Measurements from ENCODE around the gene CDC14A. TPM values are rescaled to one million over a fixed set of nuclear protein-coding genes. Genes with fewer than 3 reads are reported as not detected.

The CDC14A gene
- total RNA-seq, 1 donor from 2014 or later = 21.4 TPM

DNA sequence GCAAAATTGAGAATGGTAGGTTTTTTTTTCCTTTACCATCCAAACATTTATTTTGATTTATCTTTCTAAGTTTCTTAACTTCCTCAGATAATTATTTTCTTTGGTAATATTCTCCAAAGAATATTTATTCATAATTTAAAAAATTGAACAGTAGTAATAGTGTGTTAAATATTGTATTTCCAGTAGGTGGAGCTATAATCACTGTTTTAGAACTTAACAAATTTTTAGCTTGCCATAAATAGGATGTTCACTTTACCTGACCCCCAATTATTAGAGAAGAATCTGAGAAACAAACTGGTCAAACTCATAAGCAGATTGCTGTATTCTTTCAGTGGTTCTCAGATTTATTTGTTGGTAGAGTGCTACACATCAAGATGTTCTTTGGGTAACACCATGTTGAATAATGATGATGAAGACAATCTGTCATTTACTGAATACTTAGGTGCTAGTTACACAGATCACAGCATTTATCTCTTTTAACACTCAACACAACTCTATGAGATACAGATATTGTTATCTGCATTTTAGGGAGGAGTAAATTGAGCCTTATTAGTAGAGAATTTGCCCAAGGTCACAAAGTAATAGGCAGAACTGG lies 103.3 kb downstream of the CDC14A start:
- Mint-ChIP-seq H3K9me3 (no peaks in the 10 kb centered on the region), H3K27me3 (ENCODE audit: low read depth) (no peaks in the 10 kb centered on the region), H3K4me1 (peaks cover 12% of the 10 kb centered on the region), H3K4me3 (no peak overlapping the region), H3K36me3 (peaks cover 7% of the 10 kb centered on the region), H3K27ac (no peak overlapping the region)
- DNase-seq (ENCODE audit: low spot score in 2 of 2, unreplicated experiment in 2 of 2) = no peak
- TF ChIP-seq, protein P1, sequence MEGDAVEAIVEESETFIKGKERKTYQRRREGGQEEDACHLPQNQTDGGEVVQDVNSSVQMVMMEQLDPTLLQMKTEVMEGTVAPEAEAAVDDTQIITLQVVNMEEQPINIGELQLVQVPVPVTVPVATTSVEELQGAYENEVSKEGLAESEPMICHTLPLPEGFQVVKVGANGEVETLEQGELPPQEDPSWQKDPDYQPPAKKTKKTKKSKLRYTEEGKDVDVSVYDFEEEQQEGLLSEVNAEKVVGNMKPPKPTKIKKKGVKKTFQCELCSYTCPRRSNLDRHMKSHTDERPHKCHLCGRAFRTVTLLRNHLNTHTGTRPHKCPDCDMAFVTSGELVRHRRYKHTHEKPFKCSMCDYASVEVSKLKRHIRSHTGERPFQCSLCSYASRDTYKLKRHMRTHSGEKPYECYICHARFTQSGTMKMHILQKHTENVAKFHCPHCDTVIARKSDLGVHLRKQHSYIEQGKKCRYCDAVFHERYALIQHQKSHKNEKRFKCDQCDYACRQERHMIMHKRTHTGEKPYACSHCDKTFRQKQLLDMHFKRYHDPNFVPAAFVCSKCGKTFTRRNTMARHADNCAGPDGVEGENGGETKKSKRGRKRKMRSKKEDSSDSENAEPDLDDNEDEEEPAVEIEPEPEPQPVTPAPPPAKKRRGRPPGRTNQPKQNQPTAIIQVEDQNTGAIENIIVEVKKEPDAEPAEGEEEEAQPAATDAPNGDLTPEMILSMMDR (IDR thresholded peaks at IDR 0.05; ENCODE audit: unreplicated experiment) = peak; percentile 72

DNA sequence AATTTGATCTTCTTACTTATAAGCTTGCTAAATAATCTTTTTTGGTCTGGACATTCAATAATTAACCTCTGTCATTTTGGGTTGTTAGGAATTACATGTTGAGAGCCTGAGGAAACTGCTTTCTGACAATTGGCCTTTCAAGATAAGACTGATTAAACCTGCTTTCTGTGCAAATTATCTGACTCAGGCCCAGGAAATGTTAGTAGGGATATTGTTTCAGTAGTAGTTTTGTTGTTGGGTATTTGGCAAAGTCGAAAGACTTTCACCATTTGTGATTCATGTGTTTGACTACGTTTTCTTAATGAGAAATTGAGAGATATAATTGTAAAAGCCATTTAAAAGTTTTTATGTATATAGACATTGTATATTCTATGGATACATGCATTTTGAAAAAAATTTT lies 104.6 kb downstream of the CDC14A start:
- Mint-ChIP-seq H3K27ac (peak overlapping the region; percentile 22), H3K4me3 (no peak overlapping the region), H3K27me3 (ENCODE audit: low read depth) (no peaks in the 10 kb centered on the region), H3K4me1 (peaks cover 12% of the 10 kb centered on the region), H3K36me3 (no peaks in the 10 kb centered on the region), H3K9me3 (no peaks in the 10 kb centered on the region)
- TF ChIP-seq, protein P1 (IDR thresholded peaks at IDR 0.05; ENCODE audit: unreplicated experiment) = no peak
- DNase-seq (ENCODE audit: low spot score in 2 of 2, unreplicated experiment in 2 of 2) = no peak

GRCh38 chr1:100457683-100458082 lies 105.4 kb downstream of the CDC14A start:
- Mint-ChIP-seq H3K36me3 (peaks cover 4% of the 10 kb centered on the region), H3K4me1 (peaks cover 12% of the 10 kb centered on the region), H3K9me3 (no peaks in the 10 kb centered on the region), H3K4me3 (no peak overlapping the region), H3K27ac (no peak overlapping the region), H3K27me3 (ENCODE audit: low read depth) (no peaks in the 10 kb centered on the region)
- no peak for DNase-seq (ENCODE audit: low spot score in 2 of 2, unreplicated experiment in 2 of 2)
- TF ChIP-seq, protein P1 (IDR thresholded peaks at IDR 0.05; ENCODE audit: unreplicated experiment) = no peak

DNA sequence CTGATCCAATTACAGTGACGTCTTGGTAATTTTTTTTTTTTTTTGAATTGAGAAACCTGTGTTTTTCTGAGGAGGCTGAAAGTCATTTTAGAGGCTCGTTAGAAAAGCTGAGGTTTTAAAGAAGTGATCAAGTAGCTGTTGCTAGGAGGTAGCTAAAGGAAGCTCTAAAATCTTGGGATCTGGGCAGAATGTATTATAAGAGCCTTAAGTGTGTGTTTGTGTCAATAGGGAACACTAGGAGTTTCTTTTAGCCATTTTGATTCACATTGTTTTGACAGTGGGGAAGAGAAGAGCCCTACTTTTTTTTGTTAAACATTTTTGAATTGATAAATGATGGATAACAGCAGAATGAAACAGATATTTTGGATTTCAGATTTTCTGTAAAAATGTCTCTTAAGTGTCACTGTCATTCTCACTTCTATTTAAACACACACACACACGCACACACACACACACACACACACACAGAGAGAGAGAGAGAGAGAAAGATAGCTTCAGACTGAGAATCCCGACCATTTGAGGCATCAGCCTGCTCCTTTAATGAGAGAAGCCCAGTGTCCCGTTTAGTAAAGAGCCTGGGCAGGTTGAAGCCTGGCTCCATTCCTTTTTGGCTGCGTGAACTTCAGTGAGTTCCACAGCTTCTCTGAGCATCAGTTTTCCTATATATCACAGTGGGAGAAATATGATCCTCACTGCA lies 106.5 kb downstream of the CDC14A start:
- peaks cover 13% of the 10 kb centered on the region for H3K4me1 Mint-ChIP-seq
- H3K9me3 Mint-ChIP-seq = no peaks in the 10 kb centered on the region
- H3K36me3 Mint-ChIP-seq = peaks cover 6% of the 10 kb centered on the region
- H3K27ac Mint-ChIP-seq = peak overlapping the region; percentile 74
- TF ChIP-seq, protein P1 (IDR thresholded peaks at IDR 0.05; ENCODE audit: unreplicated experiment) = no peak
- H3K4me3 Mint-ChIP-seq = no peak overlapping the region
- no peaks in the 10 kb centered on the region for H3K27me3 Mint-ChIP-seq (ENCODE audit: low read depth)
- no peak for DNase-seq (ENCODE audit: low spot score in 2 of 2, unreplicated experiment in 2 of 2)

DNA sequence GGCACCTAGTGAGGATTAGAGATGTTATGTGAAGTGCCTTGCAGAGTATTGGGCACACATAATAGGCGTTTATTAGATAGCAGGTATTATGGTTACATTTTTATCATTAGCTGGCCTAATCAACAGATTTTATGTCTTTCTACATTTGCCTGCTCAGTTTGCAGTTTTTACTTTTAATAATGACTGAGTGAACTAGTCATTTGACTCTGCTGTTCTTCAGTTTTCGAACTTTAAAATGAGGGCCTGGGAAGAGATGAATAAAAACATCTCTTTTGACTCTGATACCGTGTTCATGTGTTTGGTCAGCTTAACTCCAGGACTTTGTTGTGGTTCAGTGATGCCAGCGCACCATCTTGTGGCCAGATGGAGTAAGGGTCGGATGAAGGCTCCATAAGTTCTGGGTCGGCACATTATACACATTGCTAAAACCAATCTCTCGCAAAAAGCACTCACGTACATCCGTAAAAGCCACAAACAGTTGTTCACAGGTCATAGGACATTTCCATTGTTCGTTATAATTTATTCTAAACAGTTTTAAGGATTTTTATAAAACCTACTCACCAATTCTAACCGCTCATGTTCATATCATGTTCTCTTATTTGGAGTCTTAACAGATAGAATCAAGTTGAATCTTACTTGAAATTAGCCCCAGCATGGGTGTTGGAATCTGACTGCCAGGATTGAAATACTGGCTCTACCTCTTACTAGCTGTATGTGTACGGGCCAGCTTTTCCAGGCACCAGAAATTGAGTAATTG lies 107.2 kb downstream of the CDC14A start:
- DNase-seq (ENCODE audit: low spot score in 2 of 2, unreplicated experiment in 2 of 2) = peak in 1 of 2 experiments; percentile 73
- Mint-ChIP-seq H3K4me1 (peaks cover 15% of the 10 kb centered on the region), H3K36me3 (peaks cover 7% of the 10 kb centered on the region), H3K27ac (peak overlapping the region; percentile 30), H3K4me3 (no peak overlapping the region), H3K9me3 (no peaks in the 10 kb centered on the region), H3K27me3 (ENCODE audit: low read depth) (no peaks in the 10 kb centered on the region)
- TF ChIP-seq, protein P1 (IDR thresholded peaks at IDR 0.05; ENCODE audit: unreplicated experiment) = peak; percentile 80

Data from mesothelial cell of epicardium (in vitro differentiated cells).